ENCODE data around the gene OPRL1. TPM values are rescaled to one million over a fixed set of nuclear protein-coding genes. Genes with fewer than 3 reads are reported as not detected.

The OPRL1 gene
- total RNA-seq, 1 donor from 2014 or later, result 10.2 TPM

DNA sequence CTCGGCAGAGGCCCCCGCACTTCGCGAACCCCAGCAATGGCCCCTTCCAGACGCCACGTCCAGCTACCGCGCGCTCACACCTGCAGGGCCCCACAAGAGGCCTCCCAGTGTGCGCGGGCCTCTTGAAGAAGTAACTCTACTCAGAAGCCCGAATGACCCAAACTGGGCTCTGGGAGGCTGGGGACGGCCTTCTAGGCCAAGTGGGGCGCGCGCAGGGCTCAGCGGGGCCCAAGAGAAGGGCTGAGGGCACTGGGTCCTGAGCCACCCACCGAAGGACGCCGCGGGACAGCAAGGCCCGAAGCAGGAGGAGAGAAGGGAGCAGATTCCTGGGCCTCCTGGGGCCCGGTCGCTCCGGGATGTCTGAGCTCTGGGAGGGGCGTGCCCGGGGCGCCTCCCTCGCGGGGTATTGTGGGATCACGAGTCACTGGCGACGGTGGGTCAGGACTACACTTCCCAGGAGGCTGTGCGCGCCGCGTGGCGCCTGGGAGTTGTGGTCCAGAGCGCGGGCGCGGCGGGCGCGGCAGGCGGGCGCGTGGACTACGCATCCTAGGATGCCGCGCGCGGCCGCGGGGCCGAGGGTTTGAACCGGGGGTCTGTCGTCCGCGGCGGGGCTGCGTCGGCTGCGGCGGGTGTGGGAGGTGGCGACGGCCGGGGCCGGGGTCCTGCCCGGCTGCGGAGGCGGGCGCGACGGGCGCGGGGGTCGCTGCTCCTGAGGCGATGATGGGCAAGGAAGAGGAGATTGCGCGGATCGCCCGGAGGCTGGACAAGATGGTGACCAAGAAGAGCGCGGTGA is 17.1 kb upstream of the OPRL1 start, which contains the start of gene TCEA2:
Gene TCEA2, plus strand, starts transcription at position 603 of the 793 bp plus-strand sequence. Its CDS starts 115 bp downstream, at position 718.
- Mint-ChIP-seq H3K4me3 (ENCODE audit: unreplicated experiment) (peak within 1 kb of the TSS; percentile 96), H3K36me3 (ENCODE audit: low read depth, unreplicated experiment) (peaks cover 5% of the 10 kb centered on the region), H3K27ac (ENCODE audit: unreplicated experiment) (peak within 1 kb of the TSS; percentile 57), H3K4me1 (ENCODE audit: unreplicated experiment) (peaks cover 25% of the 10 kb centered on the region), H3K27me3 (ENCODE audit: unreplicated experiment) (peaks cover 14% of the 10 kb centered on the region), H3K9me3 (ENCODE audit: unreplicated experiment) (no peaks in the 10 kb centered on the region)
- TF ChIP-seq, protein P1, sequence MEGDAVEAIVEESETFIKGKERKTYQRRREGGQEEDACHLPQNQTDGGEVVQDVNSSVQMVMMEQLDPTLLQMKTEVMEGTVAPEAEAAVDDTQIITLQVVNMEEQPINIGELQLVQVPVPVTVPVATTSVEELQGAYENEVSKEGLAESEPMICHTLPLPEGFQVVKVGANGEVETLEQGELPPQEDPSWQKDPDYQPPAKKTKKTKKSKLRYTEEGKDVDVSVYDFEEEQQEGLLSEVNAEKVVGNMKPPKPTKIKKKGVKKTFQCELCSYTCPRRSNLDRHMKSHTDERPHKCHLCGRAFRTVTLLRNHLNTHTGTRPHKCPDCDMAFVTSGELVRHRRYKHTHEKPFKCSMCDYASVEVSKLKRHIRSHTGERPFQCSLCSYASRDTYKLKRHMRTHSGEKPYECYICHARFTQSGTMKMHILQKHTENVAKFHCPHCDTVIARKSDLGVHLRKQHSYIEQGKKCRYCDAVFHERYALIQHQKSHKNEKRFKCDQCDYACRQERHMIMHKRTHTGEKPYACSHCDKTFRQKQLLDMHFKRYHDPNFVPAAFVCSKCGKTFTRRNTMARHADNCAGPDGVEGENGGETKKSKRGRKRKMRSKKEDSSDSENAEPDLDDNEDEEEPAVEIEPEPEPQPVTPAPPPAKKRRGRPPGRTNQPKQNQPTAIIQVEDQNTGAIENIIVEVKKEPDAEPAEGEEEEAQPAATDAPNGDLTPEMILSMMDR (IDR thresholded peaks at IDR 0.05; ENCODE audit: unreplicated experiment), result no peak
- DNase-seq (ENCODE audit: low spot score), result peak; percentile 97

DNA sequence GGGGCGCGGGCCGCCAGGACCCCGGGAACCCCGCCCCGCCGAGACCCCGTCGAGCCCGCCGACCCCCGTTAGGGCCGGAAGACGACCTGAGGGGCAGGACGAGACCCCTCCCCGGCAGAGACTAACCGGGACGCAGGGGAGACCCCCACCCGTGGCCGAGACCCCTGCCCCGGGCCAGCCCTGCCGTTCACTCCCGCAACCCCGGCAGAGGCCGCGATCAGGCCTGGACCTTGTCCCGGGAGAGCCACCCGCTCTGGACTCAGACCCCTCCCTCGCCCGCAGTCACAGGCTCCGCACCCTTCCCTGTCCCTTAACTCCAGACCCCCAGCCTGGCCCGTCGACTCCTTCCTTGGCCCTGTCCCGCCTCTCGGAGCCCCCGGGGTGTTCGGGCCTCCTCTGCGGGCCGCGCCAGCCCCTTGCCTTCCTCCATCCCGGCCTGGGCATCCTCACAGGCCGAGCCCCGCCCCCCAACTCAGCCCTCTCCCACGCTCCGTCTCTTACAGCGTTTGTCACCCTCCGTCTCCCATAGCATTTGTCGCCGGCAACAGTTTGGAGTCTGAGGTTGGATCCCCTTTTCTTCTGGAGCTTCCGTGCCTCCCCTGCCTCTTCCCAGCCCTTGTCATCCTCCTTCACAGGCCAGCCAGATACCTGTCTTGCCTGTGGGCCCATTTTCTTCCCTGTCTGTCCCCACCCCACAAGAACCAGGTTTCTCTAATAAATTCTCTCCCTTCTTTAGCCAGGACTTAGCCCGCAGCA is 16.3 kb upstream of the OPRL1 start:
- Mint-ChIP-seq H3K27ac (ENCODE audit: unreplicated experiment) (peak overlapping the region; percentile 57), H3K4me3 (ENCODE audit: unreplicated experiment) (peak overlapping the region; percentile 96), H3K36me3 (ENCODE audit: low read depth, unreplicated experiment) (peaks cover 5% of the 10 kb centered on the region), H3K27me3 (ENCODE audit: unreplicated experiment) (peaks cover 16% of the 10 kb centered on the region), H3K9me3 (ENCODE audit: unreplicated experiment) (no peaks in the 10 kb centered on the region), H3K4me1 (ENCODE audit: unreplicated experiment) (peaks cover 23% of the 10 kb centered on the region)
- DNase-seq (ENCODE audit: low spot score), result no peak
- TF ChIP-seq, protein P1 (IDR thresholded peaks at IDR 0.05; ENCODE audit: unreplicated experiment), result no peak

DNA sequence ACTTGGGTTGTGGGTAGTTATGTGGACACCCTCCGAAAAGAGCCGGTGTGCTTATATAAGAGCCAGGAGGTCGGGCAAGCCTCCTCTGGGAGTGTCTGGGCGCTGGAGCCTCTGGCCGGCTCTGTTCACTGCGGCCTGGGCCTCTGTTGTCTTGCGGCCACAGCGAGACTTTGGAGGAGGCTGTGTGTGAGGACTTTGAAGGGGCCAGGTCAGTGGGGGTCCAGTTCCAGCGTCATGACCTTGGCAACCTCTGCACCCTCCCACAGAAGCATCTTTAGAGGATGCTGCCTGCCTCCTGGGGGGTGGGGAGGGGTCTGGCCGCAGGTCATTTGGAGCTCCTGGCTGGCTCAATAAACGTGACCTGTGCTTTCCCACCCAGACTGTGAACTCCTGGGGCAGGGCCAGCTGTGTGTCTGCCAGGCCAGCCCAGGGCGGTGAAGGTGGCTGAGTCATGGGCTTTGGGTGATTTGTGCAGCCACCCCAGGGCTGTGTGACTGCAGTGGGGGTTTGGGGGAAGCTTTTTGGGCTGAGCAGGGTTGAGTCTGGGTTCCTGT is 15.7 kb upstream of the OPRL1 start:
- DNase-seq (ENCODE audit: low spot score), result no peak
- Mint-ChIP-seq H3K4me3 (ENCODE audit: unreplicated experiment) (peak overlapping the region; percentile 96), H3K27ac (ENCODE audit: unreplicated experiment) (no peak overlapping the region), H3K36me3 (ENCODE audit: low read depth, unreplicated experiment) (peaks cover 5% of the 10 kb centered on the region), H3K4me1 (ENCODE audit: unreplicated experiment) (peaks cover 23% of the 10 kb centered on the region), H3K9me3 (ENCODE audit: unreplicated experiment) (no peaks in the 10 kb centered on the region), H3K27me3 (ENCODE audit: unreplicated experiment) (peaks cover 16% of the 10 kb centered on the region)
- TF ChIP-seq, protein P1 (IDR thresholded peaks at IDR 0.05; ENCODE audit: unreplicated experiment), result no peak

DNA sequence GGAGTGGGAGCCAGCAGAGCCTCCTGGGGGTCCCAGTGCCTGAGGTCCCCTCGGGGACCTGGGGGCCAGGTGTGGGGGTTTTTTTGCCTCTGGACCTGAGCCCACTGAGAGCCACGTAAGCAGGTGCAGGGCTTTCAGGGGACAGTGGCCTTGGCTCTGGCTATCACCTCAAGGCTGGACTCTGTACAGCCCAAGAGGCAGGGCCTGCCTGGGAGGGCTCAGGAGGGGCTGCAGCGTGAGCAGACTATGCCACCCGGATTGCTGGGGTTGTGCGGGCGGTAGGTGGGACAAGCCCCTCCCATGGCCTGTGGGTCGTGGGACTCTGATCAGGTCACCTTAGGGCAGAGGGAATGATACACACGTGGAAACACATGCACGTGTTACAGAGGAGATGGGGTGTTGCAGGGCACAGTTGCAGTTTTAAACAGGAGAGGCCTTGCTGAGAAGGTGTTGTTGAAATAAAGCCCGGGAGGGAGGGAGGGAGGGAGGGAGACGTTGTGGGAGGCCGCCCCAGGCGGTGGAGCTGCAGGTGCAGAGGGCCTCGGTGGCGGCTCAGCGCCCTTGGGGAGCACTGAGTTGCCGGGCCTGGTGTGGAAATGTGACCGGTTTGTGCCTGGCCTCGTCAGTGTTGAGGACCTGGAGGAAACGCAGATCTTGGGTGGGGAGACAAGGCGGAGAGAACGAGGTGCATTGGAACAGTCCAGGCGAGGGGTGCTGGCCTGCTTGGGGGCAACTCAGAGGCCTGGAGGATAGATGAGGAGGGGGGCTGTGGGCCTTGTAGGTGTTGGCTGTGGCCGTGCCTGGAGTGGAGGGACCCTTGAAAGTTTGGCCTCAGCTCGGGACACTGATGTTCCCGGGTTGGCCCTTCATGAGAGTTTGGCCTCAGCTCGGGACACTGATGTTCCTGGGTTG is 14.6 kb upstream of the OPRL1 start:
- peaks cover 23% of the 10 kb centered on the region for H3K4me1 Mint-ChIP-seq (ENCODE audit: unreplicated experiment)
- peak overlapping the region; percentile 42 for H3K4me3 Mint-ChIP-seq (ENCODE audit: unreplicated experiment)
- no peak for DNase-seq (ENCODE audit: low spot score)

More for the DNA sequence above, 14.6 kb upstream of the OPRL1 start:
- no peaks in the 10 kb centered on the region for H3K9me3 Mint-ChIP-seq (ENCODE audit: unreplicated experiment)
- TF ChIP-seq, protein P1 (IDR thresholded peaks at IDR 0.05; ENCODE audit: unreplicated experiment), result no peak
- H3K27ac Mint-ChIP-seq (ENCODE audit: unreplicated experiment), result no peak overlapping the region
- peaks cover 5% of the 10 kb centered on the region for H3K36me3 Mint-ChIP-seq (ENCODE audit: low read depth, unreplicated experiment)
- peaks cover 16% of the 10 kb centered on the region for H3K27me3 Mint-ChIP-seq (ENCODE audit: unreplicated experiment)

Measured in endothelial cell (in vitro differentiated cells).